GM18517 (cell line): ENCODE results near the gene WARS2.

ENCODE experiments used
- ATAC-seq: cut with Tn5 transposase; IDR thresholded peaks from one replicate; pipeline ENCODE4 v1.9.1; 2021; ENCODE audit warnings: mild to moderate bottlenecking, moderate library complexity; ENCODE audit not compliant: unreplicated experiment

WARS2 gene

GRCh38 chr1:119038363-119038762 is 102.1 kb downstream of the WARS2 start:
- ATAC-seq: no peak

- ATAC-seq: no peak
Measured at GRCh38 chr1:119034359-119034758, 106.1 kb downstream of the WARS2 start.

DNA sequence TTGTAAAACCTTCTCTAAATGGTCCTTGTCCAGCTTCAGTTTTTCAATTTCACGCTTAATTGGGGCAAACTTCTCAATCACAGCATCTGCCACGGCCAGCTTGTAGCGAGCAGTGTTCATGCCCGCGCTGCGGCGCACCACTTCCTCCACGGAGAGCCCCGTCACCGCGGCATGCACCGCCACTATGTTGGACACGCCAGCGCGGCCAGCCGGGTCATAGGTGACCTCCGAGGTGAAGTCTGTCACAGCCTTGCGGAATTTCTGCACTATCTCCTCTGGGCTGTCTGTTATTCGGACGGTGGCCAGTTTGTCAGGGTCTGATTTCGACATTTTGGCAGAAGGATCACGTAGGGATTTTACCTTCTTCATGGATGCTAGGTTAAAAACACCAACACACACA is 107.5 kb downstream of the WARS2 start:
- no peak for ATAC-seq

DNA sequence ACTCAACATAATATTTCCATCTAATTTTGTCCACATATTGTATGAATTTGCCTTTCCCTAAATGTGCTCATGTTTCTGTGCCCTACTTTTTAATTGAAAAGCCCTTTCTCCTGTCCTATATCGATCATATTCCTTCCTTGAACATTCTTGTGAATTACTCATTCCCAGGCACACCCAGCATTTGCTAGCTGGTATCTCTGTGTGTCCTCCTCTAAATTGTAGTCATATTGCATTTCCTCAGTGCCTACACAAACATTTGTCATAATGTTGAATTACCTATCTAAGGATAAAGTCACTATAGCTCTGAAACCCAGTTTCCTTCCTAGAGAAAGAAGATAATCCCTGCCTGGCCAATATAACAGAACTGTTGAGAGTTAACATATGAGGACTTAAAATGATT is 112.7 kb downstream of the WARS2 start:
- ATAC-seq: no peak

GRCh38 chr1:119026956-119027355 is 113.5 kb downstream of the WARS2 start:
- ATAC-seq: no peak

DNA sequence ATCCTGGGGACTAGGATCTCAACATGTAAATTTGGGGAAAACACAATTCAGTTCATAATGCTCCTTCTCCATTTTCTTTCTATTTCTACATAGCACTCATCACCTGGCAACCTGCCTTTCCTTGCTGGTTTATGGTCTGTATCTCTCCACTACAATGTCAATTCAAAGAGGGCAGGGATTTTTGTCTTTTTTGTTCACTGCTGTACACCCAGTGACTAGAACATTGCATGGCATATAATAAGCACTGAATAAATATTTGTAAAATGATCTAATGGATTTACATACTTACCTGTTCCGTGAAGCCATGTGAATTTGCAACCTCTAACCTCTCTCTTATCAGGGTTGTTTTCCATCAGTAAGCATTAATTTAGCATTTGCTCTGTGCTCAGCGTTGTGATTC is 124.9 kb downstream of the WARS2 start:
- no peak for ATAC-seq

DNA sequence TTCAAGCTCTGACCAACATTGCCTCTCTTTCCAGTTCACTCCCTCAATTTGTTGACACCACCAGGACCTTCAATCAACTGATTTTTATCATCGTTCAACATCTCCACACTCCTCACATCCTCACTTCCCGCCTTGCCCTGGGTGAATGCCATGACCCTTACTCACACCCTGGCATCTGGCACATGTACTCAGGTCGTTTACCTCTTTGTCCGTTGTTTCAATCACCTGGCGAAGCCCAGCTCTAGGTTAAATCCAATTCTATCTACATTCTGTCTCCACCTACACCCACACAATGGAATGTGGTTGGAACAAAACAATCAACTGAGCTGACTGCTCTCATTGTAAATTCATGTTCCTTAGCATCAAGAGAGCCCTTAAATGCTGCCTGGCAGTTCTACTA is 128.1 kb downstream of the WARS2 start:
- ATAC-seq: no peak

DNA sequence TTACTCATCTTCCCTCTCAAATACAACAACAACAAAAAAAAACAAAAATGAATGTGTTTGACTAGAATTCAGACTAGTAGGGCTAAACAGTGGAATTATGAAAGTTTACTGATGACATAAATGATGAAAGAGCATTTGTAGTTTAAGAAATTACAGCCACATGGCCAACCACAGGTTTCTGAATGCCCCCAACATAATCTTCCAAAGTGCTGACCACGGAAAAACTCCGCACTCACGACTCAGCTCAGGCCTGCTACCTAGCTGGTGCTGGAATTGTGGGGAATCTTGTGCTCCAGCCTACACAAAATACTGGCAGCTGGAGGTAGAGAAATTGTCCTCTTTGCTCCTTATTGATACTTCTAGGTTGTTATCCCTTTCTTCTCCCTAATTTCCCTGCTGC is 128.7 kb downstream of the WARS2 start:
- no peak for ATAC-seq

DNA sequence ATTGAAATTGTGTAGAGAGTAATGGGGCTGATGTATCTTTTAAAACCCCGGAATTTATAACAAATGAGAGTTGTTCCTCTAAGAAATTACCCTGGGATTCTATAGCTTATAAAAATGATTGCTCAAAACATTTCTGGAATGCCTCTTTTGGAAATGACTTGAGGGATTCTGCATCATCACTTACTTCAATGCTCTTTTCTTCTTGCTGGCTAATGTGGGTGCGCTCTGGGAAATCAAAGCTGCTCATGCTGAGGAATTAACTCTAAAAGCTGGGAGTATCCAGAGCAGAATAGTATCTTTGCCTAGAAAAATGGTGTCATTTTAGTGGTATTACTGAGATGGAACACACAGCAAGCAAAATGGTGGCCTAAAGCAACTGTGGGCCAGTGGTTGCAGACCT is 129.3 kb downstream of the WARS2 start:
- no peak for ATAC-seq

GRCh38 chr1:119010201-119010600 is 130.3 kb downstream of the WARS2 start:
- no peak for ATAC-seq

DNA sequence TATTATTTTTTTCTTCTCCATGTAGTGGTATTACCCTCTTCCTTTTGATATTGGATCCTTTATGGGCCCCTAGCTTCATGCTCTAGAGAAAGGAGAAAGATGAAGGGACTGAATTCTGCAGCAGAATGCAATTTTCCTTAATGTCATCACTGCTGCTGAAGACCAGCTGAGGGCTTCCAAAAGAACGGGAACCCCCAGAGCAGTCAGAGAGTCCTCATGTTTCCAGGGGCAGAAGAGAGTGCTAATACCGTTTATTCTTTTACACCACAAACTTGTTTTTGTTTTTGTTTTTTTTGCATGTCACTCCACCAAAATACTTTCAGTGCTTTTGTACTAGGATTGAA is 131.2 kb downstream of the WARS2 start:
- no peak for ATAC-seq

DNA sequence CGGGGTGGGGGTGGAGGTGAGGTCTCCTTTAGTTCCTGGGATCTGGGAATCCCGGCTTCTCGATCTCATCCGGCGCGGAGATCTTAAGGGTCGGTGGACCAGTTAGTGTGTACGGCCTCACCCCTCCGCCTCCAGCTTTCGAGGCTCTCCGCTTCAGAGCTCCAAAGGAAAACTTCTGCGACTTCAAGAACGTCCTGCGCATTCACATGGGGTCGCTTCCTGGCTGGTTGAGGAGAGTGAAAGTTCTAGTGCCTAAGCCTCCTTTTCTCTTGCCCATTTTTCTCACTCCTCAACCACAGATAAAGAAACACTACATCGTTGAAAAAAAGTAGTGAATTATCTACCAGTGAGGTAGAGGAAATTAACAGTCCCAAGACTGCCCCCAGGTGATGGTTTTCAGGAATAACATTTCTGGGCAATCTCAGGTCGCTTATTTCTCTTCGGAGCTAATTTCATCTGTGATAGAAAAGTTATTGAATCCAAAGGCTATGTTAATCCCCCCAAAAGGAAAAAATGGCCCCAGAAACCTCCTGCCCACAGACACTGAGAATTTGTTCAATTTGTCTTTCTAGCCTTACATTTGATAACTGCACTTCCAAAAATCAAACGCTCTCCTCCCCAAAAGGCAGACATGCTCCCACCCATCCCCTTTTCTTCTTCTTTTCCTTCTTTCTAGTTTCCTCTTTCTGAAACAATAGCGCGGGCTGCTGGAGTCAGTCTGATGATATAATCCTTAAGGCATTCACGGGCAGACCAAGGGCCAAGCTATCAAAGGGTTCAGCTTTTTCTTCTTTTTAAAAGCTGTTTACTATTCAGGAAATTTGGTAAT is 131.8 kb downstream of the WARS2 start:
- ATAC-seq: peak; percentile 68

DNA sequence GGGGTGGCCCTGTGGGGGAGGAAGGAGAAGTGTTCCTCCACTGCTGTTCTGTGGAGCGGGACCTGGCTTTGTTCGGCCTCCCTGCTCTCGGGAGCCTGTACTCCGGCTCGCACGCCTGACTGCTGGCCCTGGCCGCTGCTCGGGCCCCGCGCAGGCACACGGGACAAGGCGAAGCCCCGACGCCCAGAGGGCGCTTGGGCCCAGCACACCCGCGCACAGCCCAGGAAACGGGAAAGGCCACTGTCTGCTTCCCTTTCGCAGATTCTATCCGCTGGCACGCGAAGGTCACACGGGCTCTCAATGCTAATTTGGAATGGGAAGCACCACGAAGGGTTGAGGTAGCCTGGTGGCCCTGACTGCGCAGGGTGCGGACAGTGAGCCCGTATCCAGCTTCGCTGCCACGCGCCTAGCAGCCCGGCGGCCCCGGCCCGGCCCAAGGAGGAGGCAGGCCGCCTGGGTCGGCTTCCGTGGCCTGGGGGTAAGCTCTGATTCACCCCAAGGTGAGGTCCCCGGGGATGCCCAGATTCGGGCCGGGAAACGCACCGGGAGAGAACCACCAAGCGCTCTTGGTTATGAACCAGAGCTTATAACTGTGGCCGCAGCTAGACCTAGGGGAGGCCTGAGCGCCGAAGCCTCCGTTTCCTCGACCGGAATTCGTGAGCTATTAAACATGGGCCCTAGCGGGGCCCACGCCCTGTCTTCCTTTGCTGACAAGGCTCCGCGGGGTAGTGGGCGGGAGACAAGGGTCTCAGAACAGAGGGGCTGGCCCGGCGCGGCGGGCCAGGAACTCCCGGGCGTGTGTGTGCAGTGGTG is 132.6 kb downstream of the WARS2 start:
- peak; percentile 30 for ATAC-seq

DNA sequence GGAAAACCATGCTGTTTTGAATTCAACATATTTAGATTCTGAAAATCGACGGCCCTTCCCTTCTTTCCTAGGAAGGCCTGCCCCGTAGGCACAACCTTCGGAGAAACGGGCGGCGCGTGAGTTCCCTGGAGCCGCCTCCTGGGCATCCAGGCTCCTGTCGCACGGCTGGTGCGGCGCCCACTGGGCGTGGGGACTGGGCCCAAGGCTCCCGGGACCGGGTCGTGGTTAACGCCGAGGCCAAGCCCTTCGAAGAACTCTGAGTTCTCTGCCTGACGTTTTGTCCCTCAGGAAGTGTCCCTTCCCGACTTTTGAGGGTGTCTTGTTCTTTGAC is 133.1 kb downstream of the WARS2 start:
- no peak for ATAC-seq

GRCh38 chr1:119006406-119007279 is 133.8 kb downstream of the WARS2 start:
- no peak for ATAC-seq

- no peak for ATAC-seq
Measured at GRCh38 chr1:119005724-119006405, 134.6 kb downstream of the WARS2 start.

- ATAC-seq: no peak
Measured at GRCh38 chr1:119004781-119005180, 135.7 kb downstream of the WARS2 start.

DNA sequence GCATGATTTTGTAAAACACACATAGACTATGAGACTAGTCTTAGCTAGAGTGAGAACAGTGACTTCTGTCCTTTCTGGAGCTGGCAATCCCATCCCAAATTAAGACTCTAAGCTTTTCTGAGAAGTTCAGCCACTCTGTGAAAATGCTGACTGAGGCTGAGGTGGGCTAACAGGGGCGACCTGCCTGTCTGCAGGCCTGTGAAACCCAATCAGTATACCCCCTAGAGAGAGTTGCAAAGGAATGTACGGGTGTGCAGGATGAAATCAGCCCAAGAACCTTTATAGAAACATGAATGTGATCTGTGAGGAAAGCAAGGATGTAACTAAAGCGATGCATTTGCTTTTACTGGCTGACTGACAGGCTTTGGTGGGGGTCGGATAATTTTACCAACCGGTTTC is 136.3 kb downstream of the WARS2 start:
- no peak for ATAC-seq

GRCh38 chr1:119003413-119004128 is 136.9 kb downstream of the WARS2 start:
- no peak for ATAC-seq

DNA sequence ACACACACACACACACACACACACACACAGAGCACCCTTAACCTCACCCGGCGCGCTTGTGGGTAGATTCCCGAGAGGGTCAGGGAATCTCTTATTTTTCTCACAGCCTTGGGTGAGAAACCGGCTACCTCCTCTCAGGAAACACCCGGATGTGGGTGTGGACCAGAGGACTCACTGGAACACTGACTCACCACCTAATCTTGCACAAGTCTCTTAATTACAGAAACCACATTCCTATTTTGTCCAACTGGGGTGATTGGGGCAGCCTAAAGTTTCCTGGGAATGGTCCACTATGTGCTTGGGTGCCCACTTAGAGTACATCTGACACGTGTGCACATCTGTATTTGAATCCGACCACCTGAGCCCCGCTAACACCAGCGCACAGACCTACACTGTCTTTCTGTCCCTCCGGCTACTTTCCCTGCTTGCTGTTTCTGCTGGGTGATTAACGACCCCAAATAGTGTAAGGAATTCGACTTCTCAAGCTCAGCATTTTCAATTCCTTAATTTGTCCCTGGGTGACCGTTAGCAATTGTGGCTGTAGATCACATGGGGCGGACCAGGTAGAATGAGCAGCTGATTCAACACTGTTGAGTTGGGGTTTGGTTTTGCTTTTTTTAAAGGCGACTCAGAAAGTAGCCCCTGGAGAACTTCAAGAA is 138.3 kb downstream of the WARS2 start:
- no peak for ATAC-seq
